Amniotic stem cell (primary cell): ENCODE results near the gene KHDC1.
"Not testable (repeated sequence)": the region's sequence is repeated elsewhere in the genome, so short reads cannot be mapped to it uniquely, and the experiment has no call there.

ENCODE experiments used
- DNase-seq: peaks from one replicate; lab custom pipeline; 2025; lab: John Stamatoyannopoulos, UW

KHDC1 gene

GRCh38 chr6:73250016-73250415, 13.0 kb downstream of the KHDC1 start:
- DNase-seq: no peak

DNA sequence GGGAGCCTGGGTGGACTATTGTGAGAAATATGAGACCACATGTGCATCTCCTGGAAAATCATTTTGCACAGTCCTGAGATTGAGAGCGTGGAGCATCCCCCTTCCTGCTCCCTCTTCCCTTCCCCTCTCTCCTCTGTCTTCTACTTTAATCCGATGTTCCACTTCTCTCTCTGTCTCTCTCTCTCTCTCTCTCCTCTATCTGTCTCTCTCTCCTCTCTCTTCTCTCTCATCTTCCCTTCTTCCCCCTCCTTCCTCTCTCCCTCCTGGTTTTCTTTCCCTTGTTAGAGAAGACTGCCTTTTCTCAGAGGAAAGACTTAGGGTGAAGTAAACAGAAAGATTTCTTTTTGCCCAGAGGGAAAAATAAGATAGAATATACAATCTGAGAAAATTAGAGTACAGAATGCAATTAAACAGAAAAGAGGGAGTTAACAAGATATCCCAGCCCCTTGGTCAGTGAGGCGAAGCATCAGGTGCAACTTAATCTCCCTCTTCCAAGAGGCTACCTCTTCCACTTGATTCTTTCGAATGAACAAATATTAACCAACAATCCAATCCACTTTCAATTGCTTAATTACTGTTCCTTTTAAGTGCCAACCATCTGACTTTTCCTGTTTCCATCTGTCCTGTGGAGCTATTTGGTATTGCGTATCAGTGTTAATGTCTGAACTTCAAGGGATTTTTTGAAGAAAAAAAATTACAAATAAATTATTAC, 14.6 kb downstream of the KHDC1 start:
- DNase-seq: no peak

- DNase-seq: no peak
Measured at GRCh38 chr6:73242001-73242400, 21.0 kb downstream of the KHDC1 start.

DNA sequence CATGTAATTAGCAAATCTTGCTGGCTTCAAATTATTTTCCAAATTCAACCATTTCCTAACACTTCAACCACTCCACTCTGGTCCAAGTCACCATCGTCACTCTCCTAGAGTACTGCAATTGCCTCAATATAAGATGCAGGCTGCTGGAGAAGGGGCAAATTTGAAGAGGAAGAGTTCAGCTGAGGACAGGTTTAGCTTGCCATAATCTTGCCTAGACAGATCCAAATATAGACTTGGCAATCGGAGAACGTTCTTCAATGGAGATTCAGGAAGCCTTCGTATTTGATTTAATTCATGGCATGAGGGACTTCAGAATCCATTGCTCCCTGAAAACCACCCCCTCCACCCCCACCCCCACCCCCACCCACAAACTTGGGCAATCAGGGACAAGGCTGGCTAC, 22.3 kb downstream of the KHDC1 start:
- DNase-seq: no peak

GRCh38 chr6:73236144-73236750, 26.7 kb downstream of the KHDC1 start:
- peak; percentile 76 for DNase-seq

- peak; percentile 2 for DNase-seq
Measured at GRCh38 chr6:73234733-73235132, 28.3 kb downstream of the KHDC1 start.

DNA sequence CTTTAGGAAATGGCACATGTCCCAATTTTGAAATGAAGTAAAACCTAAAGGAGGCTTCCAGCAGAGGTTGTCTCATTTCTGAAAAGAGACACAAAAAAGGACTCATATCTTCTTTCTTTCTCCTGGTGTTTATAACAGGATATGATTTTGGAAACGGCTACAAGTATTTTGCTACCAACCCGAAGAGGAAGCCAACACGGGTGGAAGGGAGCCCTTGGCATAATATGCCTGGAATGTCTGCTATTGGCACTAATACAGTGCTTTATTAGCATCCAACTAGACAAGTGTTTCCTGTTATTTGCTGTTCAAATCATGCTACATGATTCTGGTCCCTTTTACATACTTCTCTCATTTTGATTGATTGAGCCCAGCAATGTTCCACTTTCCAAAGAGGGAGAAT, 29.0 kb downstream of the KHDC1 start:
- DNase-seq: not testable (repeated sequence)

DNA sequence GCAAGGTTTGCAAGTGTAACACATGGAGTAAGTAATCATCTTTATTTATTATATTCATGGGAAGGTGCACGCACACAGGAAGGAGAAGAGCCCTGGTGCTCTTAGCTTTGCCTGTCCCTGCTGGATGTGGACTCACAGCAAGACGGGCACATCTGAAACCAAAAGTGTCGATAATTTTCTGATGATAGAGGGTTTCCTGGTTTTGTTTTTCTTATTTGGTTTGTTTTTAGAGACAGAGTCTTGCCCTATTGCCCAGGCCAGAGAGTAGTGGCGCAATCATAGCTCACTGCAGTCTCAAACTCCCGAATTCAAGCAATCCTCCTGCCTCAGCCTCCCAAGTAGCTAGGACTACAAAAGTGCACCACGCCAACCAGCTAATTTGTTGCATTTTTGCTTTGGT, 29.9 kb downstream of the KHDC1 start:
- no peak for DNase-seq

GRCh38 chr6:73231986-73232391, 31.0 kb downstream of the KHDC1 start:
- no peak for DNase-seq

DNA sequence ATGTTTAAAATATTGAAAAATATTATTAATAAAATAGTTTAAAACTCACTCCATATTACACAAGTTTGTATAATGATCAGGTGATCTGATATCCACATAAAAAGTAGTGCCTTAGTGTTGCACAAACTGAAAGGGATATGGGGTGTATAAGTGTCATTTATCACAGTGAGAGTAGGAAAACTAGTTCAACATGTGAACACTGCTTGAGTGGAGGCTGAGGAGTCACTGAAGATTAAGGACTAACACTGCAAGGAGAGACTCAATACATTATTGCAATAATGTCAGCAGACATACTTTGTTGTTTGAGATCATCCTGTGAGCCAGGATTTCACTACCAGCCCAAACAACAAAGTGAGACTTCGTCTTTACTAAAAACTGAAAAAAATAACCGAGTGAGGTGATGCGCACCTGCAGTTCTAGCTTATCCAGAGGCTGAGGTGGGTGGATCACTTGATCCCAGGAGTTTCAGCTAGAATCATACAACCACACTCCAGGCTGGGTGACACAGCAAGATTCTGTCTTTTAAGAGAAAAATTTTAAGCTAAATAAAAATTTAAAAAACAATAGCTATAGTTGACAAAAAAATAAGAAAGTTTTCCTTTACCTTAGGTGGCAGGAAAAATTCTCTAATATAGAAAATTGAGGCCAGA, 35.3 kb downstream of the KHDC1 start:
- DNase-seq: no peak

GRCh38 chr6:73225396-73225795, 37.6 kb downstream of the KHDC1 start, which contains the start of gene KHDC1L:
Gene KHDC1L, minus strand, starts transcription at chr6:73225496. Its CDS starts 88 bp downstream, at chr6:73225408.
- DNase-seq: no peak

GRCh38 chr6:73216859-73217258, 46.1 kb downstream of the KHDC1 start:
- no peak for DNase-seq

- DNase-seq: no peak
Measured at GRCh38 chr6:73209117-73209516, 53.9 kb downstream of the KHDC1 start.

DNA sequence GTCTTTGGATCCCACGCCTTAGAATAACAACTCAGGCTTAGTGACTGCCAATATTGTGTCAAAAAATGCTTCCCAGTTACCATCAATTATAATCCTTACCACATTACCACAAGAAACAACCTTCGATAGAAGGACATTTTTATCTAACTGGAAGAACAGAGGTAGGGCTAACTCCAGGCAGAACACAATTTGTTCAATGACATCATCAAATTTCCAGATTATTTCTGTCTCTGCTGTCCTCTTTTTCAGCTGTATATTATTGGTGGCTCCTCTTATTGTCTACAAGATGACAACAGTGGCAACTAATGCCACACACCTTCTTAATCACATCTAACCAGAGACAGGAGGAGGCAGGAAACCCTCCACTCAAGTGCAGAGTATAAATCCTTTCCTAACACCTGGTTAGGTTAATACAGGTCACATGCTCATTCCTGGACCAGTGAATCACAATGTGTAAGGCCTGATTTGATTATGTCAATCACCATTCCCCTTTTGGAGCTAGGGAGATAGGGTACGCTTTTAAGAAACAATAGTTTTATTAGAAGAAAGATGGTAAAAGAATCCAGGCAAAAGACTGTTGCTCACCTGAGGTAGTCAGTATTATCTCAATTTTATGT, 55.7 kb downstream of the KHDC1 start:
- DNase-seq: no peak

- DNase-seq: no peak
Measured at GRCh38 chr6:73204252-73204651, 58.7 kb downstream of the KHDC1 start.

GRCh38 chr6:73203098-73203497, 59.9 kb downstream of the KHDC1 start:
- DNase-seq: no peak

GRCh38 chr6:73200735-73201134, 62.3 kb downstream of the KHDC1 start:
- no peak for DNase-seq

DNA sequence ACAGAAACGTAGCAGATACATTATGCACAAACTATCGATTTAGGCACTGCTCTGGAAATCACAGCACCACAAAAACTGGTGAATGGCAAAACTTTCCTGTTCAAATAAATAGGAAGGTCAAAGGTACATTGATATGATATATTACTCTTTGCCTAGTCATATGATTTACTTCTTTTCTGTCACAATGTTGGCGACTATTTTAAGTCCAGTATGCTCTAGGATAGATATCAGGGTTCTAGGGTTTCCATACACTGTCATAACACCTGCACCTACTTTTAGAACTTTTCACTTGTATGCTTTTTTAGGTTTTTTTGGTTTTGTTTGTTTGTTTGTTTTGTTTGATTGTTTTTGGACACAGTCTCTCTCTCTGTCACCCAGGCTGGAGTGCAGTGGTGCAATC, 62.7 kb downstream of the KHDC1 start:
- no peak for DNase-seq

DNA sequence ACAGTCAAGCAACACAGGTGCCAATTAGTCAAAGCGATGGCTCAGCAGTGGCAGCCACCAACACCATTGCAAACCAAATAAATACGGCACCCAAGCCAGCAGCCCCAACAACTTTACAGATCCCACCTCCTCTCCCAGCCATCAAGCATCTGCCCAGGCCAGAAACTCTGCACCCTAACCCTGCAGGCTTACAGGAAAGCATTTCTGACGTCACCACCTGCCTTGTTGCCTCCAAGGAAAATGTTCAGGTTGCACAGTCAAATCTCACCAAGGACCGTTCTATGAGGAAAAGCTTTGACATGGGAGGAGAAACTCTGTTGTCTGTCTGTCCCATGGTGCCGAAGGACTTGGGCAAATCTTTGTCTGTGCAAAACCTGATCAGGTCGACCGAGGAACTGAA, 68.3 kb downstream of the KHDC1 start:
- DNase-seq: no peak

DNA sequence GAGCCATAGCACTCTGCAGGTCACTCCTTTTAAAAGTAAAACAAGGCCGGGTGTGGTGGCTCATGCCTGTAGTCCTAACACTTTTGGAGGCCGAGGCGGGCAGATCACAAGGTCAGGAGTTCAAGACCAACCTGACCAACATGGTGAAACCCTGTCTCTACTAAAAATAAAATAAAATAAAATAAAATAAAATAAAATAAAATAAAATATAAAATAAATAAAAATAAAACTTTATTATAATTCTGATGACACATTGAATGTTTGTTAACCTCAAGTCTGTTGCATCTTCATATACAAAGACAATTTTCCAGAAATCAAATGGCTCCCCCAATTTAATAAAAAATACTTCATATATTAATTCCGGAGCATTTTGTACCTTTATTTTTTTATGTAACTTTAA, 69.7 kb downstream of the KHDC1 start:
- DNase-seq: not testable (repeated sequence)
